GM12892 (cell line): ENCODE measurements around the gene NIPBL.

Source experiments
- POLR2A ChIP-seq: IDR thresholded peaks from 2 replicates; pipeline ENCODE4 v1.6.1; 2011; ENCODE audit warnings: low read depth, low read length, control low read depth
- POLR2AphosphoS5 ChIP-seq: IDR thresholded peaks from 2 replicates; pipeline ENCODE4 v1.6.1; 2011; ENCODE audit warnings: low read depth, low read length, control low read depth
- TAF1 ChIP-seq: IDR thresholded peaks from 2 replicates; pipeline ENCODE4 v1.6.1; 2011; ENCODE audit warnings: low read depth, mild to moderate bottlenecking, control low read depth, low read length, borderline replicate concordance

GRCh38 chr5:36919650-36920049 is 43.1 kb downstream of the NIPBL start:
- TF ChIP-seq POLR2A (no peak), POLR2AphosphoS5 (no peak), TAF1 (no peak)
